Measurements from ENCODE around the gene PRSS12. TPM values are rescaled to one million over a fixed set of nuclear protein-coding genes. Genes with fewer than 3 reads are reported as not detected.

Gene PRSS12
- total RNA-seq, 1 experiment from 2014 or later = 10.3 TPM

GRCh38 chr4:118345813-118346212, 7.0 kb downstream of the PRSS12 start:
- no peak overlapping the region for H3K4me3 ChIP-seq (ENCODE audit: insufficient read depth, low read depth, low read length)
- H3K36me3 ChIP-seq (replicated peaks; ENCODE audit: control insufficient read depth, insufficient read depth, low read length) = no peaks in the 10 kb centered on the region
- no peaks in the 10 kb centered on the region; the same call in 1 of the 2 replicates for H3K27me3 ChIP-seq (ENCODE audit: control insufficient read depth, insufficient read depth, low read length)
- DNase-seq = no peak

DNA sequence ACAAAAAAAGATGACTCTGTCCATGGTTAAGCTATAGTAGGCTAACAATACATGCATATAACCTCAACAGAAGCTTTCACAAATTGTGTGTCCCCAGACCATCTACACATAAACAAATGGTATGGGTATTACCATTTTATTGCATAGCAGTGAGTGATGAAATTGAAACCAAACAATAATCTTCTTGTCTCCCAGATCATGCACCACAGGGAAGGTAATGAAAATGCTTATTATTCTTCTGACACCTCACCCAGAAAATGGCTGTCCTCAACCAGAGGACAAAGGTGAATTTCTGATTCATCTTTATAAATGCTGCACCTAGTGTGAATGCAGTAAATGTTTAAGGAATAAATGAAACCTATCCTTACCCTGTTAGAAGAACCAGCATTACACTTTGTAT, 8.0 kb downstream of the PRSS12 start:
- Histone ChIP-seq H3K27me3 (ENCODE audit: control insufficient read depth, insufficient read depth, low read length) (no peaks in the 10 kb centered on the region), H3K4me3 (ENCODE audit: insufficient read depth, low read depth, low read length) (no peak overlapping the region), H3K36me3 (replicated peaks; ENCODE audit: control insufficient read depth, insufficient read depth, low read length) (no peaks in the 10 kb centered on the region)
- no peak for DNase-seq

DNA sequence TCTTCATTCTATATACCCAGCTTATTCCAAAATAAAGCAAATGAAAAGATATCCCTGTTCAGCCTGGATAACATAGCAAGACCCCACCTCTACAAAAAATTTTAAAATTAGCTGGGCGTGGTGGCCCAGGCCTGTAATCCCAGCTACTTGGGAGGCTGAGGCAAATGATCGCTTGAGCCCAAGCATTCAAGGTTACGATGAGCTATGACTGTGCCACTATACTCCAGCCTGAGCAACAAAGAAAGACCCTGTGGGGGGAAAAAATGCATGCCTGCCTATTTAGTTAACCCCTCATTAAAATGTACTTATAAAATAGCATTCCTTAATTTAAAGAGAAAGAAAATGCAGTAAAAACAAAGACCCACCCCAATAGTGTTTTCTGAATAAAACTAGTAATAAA, 9.3 kb downstream of the PRSS12 start:
- Histone ChIP-seq H3K27me3 (ENCODE audit: control insufficient read depth, insufficient read depth, low read length) (no peaks in the 10 kb centered on the region), H3K4me3 (ENCODE audit: insufficient read depth, low read depth, low read length) (no peak overlapping the region), H3K36me3 (replicated peaks; ENCODE audit: control insufficient read depth, insufficient read depth, low read length) (no peaks in the 10 kb centered on the region)
- DNase-seq = no peak

DNA sequence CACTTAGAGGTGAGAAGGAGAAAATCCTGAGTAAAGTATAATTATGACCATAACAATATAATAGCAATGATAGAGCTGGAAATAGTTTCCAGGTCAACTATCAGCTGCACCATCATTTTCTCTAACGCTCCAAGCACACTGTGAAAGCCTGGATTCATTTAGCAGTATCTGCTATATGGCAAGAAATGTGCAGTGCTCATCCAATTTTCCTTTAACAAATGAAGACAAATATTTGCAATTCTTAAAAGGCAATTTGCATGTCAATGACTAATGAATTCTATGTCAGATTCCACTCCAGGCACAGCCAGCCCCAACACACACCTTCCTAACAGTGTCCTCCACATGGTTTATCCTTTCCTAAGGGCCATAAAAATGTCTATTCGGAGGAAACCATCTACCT, 12.7 kb downstream of the PRSS12 start:
- DNase-seq = no peak
- H3K27me3 ChIP-seq (ENCODE audit: control insufficient read depth, insufficient read depth, low read length) = no peaks in the 10 kb centered on the region
- H3K36me3 ChIP-seq (replicated peaks; ENCODE audit: control insufficient read depth, insufficient read depth, low read length) = no peaks in the 10 kb centered on the region
- H3K4me3 ChIP-seq (ENCODE audit: insufficient read depth, low read depth, low read length) = no peak overlapping the region

- Histone ChIP-seq H3K27me3 (ENCODE audit: control insufficient read depth, insufficient read depth, low read length) (no peaks in the 10 kb centered on the region), H3K4me3 (ENCODE audit: insufficient read depth, low read depth, low read length) (no peak overlapping the region), H3K36me3 (replicated peaks; ENCODE audit: control insufficient read depth, insufficient read depth, low read length) (no peaks in the 10 kb centered on the region)
- no peak for DNase-seq
These were observed 13.6 kb downstream of the PRSS12 start for GRCh38 chr4:118338981-118339765.

DNA sequence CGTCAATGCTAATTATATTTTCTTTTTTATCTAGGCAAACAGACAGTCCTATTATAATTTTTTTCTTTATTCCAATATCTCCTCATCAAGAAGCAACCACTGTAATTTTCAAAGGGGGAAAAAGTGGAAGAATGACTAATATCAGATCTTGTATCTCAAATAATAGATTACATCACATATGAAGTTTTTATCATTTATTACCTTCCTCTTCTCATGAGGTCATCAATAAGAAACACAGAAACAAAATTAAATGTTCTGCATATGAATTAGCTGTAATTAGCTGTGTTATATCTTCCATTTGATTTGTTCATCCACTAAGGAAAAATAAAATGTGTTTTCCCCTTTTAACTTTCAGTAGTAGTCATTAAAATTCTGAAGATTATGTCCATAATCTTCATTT, 14.3 kb downstream of the PRSS12 start:
- Histone ChIP-seq H3K4me3 (ENCODE audit: insufficient read depth, low read depth, low read length) (no peak overlapping the region), H3K27me3 (ENCODE audit: control insufficient read depth, insufficient read depth, low read length) (no peaks in the 10 kb centered on the region), H3K36me3 (replicated peaks; ENCODE audit: control insufficient read depth, insufficient read depth, low read length) (no peaks in the 10 kb centered on the region)
- no peak for DNase-seq

DNA sequence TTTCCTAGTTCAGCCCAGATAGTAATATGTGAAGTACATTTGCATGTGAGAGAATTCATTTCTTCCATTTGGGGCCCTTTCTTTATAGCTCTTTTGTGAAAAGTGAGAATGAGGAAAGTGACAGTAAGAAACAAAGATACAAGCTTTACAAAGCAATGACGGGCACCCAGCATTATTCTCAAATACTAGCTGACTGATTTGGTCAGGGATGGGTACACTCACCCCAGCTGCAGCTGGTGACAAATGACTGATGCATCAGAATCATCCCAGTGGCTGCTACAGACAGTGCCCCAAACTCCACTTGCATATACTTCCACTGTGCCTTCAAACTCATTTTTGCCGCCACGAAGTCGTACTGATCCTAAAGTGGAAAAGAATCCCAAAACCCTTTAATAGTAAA, 14.8 kb downstream of the PRSS12 start:
- Histone ChIP-seq H3K36me3 (replicated peaks; ENCODE audit: control insufficient read depth, insufficient read depth, low read length) (no peaks in the 10 kb centered on the region), H3K27me3 (ENCODE audit: control insufficient read depth, insufficient read depth, low read length) (no peaks in the 10 kb centered on the region), H3K4me3 (ENCODE audit: insufficient read depth, low read depth, low read length) (no peak overlapping the region)
- DNase-seq = no peak

GRCh38 chr4:118335774-118336173, 17.0 kb downstream of the PRSS12 start:
- no peak for DNase-seq
- Histone ChIP-seq H3K4me3 (ENCODE audit: insufficient read depth, low read depth, low read length) (no peak overlapping the region), H3K36me3 (replicated peaks; ENCODE audit: control insufficient read depth, insufficient read depth, low read length) (no peaks in the 10 kb centered on the region), H3K27me3 (ENCODE audit: control insufficient read depth, insufficient read depth, low read length) (no peaks in the 10 kb centered on the region)

- no peaks in the 10 kb centered on the region for H3K27me3 ChIP-seq (ENCODE audit: control insufficient read depth, insufficient read depth, low read length)
- no peaks in the 10 kb centered on the region for H3K36me3 ChIP-seq (replicated peaks; ENCODE audit: control insufficient read depth, insufficient read depth, low read length)
- no peak for DNase-seq
- H3K4me3 ChIP-seq (ENCODE audit: insufficient read depth, low read depth, low read length) = no peak overlapping the region
These were observed 17.5 kb downstream of the PRSS12 start for GRCh38 chr4:118335324-118335723.

- no peak for DNase-seq
- H3K27me3 ChIP-seq (ENCODE audit: control insufficient read depth, insufficient read depth, low read length) = no peaks in the 10 kb centered on the region
- H3K36me3 ChIP-seq (replicated peaks; ENCODE audit: control insufficient read depth, insufficient read depth, low read length) = no peaks in the 10 kb centered on the region
- no peak overlapping the region for H3K4me3 ChIP-seq (ENCODE audit: insufficient read depth, low read depth, low read length)
These were observed 21.5 kb downstream of the PRSS12 start for GRCh38 chr4:118331352-118331751.

DNA sequence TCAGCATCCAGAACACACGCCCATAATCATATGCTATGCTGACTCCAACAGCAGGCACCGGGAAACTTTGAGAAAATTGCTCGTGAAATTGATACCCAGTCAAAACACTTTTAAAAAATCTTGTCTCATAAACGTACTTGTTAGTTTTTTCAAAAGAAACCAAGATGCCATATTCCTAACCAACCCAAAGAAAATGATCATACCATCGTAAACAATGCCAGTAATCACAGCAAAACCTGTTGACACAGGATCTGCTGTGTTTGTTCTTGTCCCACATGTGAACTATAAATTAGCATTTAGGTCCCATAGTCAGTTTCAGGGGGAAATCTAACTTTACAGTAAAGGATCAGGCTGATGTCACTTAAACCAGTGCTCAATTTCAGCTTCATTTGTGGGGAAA, 23.0 kb downstream of the PRSS12 start:
- H3K36me3 ChIP-seq (replicated peaks; ENCODE audit: control insufficient read depth, insufficient read depth, low read length) = no peaks in the 10 kb centered on the region
- H3K27me3 ChIP-seq (ENCODE audit: control insufficient read depth, insufficient read depth, low read length) = no peaks in the 10 kb centered on the region
- DNase-seq = no peak
- H3K4me3 ChIP-seq (ENCODE audit: insufficient read depth, low read depth, low read length) = no peak overlapping the region

DNA sequence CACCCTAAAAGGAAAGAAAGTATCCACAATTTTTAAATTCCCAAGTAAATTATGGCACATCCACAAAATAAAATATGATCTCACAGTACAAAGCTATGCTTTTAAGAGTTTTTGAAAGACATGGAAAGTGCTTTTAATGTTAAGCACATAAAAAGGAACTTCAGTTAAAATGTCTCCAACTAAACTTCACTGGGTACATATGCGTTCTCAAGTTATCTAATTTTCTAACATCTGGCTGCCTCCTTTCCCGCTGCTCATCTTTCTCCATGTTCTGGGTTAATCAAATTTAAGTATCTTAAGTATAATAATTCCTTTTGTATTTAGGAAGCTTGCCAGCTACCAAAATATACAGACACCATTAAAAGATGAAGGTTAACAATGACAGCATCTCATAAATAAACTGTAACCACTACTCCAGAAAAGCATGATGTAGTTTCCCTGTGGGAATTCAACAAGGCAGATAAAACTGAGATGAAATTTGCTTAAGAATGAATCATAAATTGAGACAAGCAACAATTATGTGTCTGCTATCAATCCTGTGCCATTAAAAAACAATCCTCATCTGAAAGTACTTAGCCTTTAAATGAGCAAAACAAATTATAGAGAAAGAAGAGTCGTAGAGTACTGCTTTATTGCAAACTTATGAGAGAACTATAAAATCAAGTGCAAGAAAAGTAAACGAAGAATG, 25.1 kb downstream of the PRSS12 start:
- Histone ChIP-seq H3K4me3 (ENCODE audit: insufficient read depth, low read depth, low read length) (no peak overlapping the region), H3K27me3 (ENCODE audit: control insufficient read depth, insufficient read depth, low read length) (no peaks in the 10 kb centered on the region)

DNA sequence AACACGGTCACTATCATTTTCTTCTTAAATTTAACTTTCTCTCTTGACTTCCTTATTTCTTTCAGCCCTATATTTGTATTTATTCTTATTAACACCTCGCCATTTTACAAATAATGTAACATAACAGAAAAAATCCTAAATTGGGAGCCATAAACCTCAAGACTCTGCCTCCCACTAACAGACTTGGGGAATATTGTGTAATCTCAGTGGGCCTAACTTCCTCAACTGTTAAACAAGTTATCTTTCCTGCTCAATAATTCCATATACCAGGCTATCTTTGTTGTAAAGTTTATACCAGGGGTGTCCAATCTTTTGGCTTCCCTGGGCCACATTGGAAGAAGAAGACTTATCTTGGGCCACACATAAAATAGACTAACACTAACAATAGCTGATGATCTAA, 26.2 kb downstream of the PRSS12 start:
- Histone ChIP-seq H3K4me3 (ENCODE audit: insufficient read depth, low read depth, low read length) (no peak overlapping the region), H3K36me3 (replicated peaks; ENCODE audit: control insufficient read depth, insufficient read depth, low read length) (no peaks in the 10 kb centered on the region), H3K27me3 (ENCODE audit: control insufficient read depth, insufficient read depth, low read length) (no peaks in the 10 kb centered on the region)
- DNase-seq = no peak

More for the DNA sequence above, 25.1 kb downstream of the PRSS12 start:
- DNase-seq = no peak
- H3K36me3 ChIP-seq (replicated peaks; ENCODE audit: control insufficient read depth, insufficient read depth, low read length) = no peaks in the 10 kb centered on the region

- no peak overlapping the region for H3K4me3 ChIP-seq (ENCODE audit: insufficient read depth, low read depth, low read length)
- DNase-seq = no peak
- H3K27me3 ChIP-seq (ENCODE audit: control insufficient read depth, insufficient read depth, low read length) = no peaks in the 10 kb centered on the region
- H3K36me3 ChIP-seq (replicated peaks; ENCODE audit: control insufficient read depth, insufficient read depth, low read length) = no peaks in the 10 kb centered on the region
These were observed 27.4 kb downstream of the PRSS12 start for GRCh38 chr4:118325431-118325830.

GRCh38 chr4:118322831-118323502, 29.8 kb downstream of the PRSS12 start:
- Histone ChIP-seq H3K4me3 (ENCODE audit: insufficient read depth, low read depth, low read length) (no peak overlapping the region), H3K36me3 (replicated peaks; ENCODE audit: control insufficient read depth, insufficient read depth, low read length) (no peaks in the 10 kb centered on the region), H3K27me3 (ENCODE audit: control insufficient read depth, insufficient read depth, low read length) (no peaks in the 10 kb centered on the region)
- no peak for DNase-seq
